HG03558 (cell line): ENCODE data around the gene PAGE5.

ENCODE experiments used
- ATAC-seq: cut with Tn5 transposase; IDR thresholded peaks from one replicate; pipeline ENCODE4 v1.9.1; 2021; ENCODE audit warnings: moderate number of reproducible peaks; ENCODE audit not compliant: unreplicated experiment; ENCODE audit errors: extremely low read depth

Gene PAGE5

GRCh38 chrX:55220119-55220794, at the start of gene PAGE5:
Gene PAGE5 (plus strand): TSS chrX:55220346. CDS start chrX:55221383, 1,037 bp downstream.
- ATAC-seq = no peak

- ATAC-seq = no peak
These were observed 32.9 kb upstream of the PAGE5 start for GRCh38 chrX:55187281-55187680.

GRCh38 chrX:55196688-55197087, 23.5 kb upstream of the PAGE5 start:
- ATAC-seq = no peak

- no peak for ATAC-seq
These were observed 18.1 kb upstream of the PAGE5 start for GRCh38 chrX:55201930-55202579.

GRCh38 chrX:55206162-55206941, 13.8 kb upstream of the PAGE5 start:
- ATAC-seq = no peak

- no peak for ATAC-seq
These were observed 9.0 kb upstream of the PAGE5 start for GRCh38 chrX:55210931-55211677.

- ATAC-seq = no peak
These were observed 6.8 kb upstream of the PAGE5 start for GRCh38 chrX:55213381-55213780.

- no peak for ATAC-seq
These were observed 20.7 kb downstream of the PAGE5 start for GRCh38 chrX:55240788-55241340.

GRCh38 chrX:55253528-55253927, 33.4 kb downstream of the PAGE5 start:
- no peak for ATAC-seq

- no peak for ATAC-seq
These were observed 40.7 kb downstream of the PAGE5 start for GRCh38 chrX:55260806-55261205.

- ATAC-seq = no peak
These were observed 44.7 kb downstream of the PAGE5 start, which contains the start of gene PAGE3 for GRCh38 chrX:55264816-55265215. Gene PAGE3 (minus strand): TSS chrX:55264916. CDS start chrX:55263903, 1,013 bp downstream.
